H1 (cell line): Measurements from ENCODE around the gene DFFB. TPM values are rescaled to one million over a fixed set of nuclear protein-coding genes. Genes with fewer than 3 reads are reported as not detected.

Experiments used
- BRCA1 ChIP-seq: IDR thresholded peaks from 2 replicates; pipeline ENCODE4 v1.6.1; 2012; ENCODE audit warnings: low read depth, low read length, improper control_type of control experiment
- CHD1 ChIP-seq: IDR thresholded peaks from 2 replicates; pipeline ENCODE4 v1.6.1; 2012; ENCODE audit warnings: low read depth, low read length, improper control_type of control experiment
- GABPA ChIP-seq: IDR thresholded peaks from 2 replicates; pipeline ENCODE4 v1.6.1; 2011; ENCODE audit warnings: mild to moderate bottlenecking, low read length, moderate library complexity, borderline replicate concordance; ENCODE audit not compliant: insufficient read depth
- KDM5A ChIP-seq: fragments of 200-600 bp; IDR thresholded peaks from 2 replicates; pipeline ENCODE4 v1.7.1; 2012; ENCODE audit warnings: mild to moderate bottlenecking, low read length, inconsistent platforms, mixed read lengths
- SIN3A ChIP-seq, 2 experiments: IDR thresholded peaks in 1 of 2; conservative IDR thresholded peaks in 1 of 2; 2 replicates each; pipeline ENCODE4 v1.6.1; 2011 to 2012; ENCODE audit warnings: low read length in 2 of 2, improper control_type of control experiment in 1 of 2, low read depth in 1 of 2, mild to moderate bottlenecking in 1 of 2
- TAF7 ChIP-seq: optimal IDR thresholded peaks from 2 replicates; pipeline ENCODE3; 2011; ENCODE audit warnings: low read depth, mild to moderate bottlenecking, inconsistent platforms, low read length, moderate library complexity, borderline replicate concordance
- polyA plus RNA-seq, 7 experiments: library from polyadenylated mRNA; depleted of rRNA in 3 of 7; stranded (reverse) in 5 of 7; unstranded in 2 of 7; fragments of >200 nt in 5 of 7; fragments of 200-250 nt in 2 of 7; gene quantifications; 1 replicate in 5 of 7; 2 replicates in 1 of 7; 4 replicates in 1 of 7; pipeline versions ENCODE4 v1.2.1 to v1.2.3, GENCODE V29; 2011 to 2013; ENCODE audit warnings: missing spikeins in 2 of 7, mixed read lengths in 2 of 7
- total RNA-seq: library from RNA; stranded (reverse); fragmentation: NEBNext Ultra II Directional; extraction: Animal tissue kit (Norgen Biotek cat#: 25700); gene quantifications from 2 replicates; pipeline ENCODE4 v1.2.1, GENCODE V29; 2021

The DFFB gene
- total and polyA plus RNA-seq, 2 of the 8 experiments (the other 6 are each of a cell fraction or from before 2014, with no cell fraction given): 8.6 to 11.9 TPM

DNA sequence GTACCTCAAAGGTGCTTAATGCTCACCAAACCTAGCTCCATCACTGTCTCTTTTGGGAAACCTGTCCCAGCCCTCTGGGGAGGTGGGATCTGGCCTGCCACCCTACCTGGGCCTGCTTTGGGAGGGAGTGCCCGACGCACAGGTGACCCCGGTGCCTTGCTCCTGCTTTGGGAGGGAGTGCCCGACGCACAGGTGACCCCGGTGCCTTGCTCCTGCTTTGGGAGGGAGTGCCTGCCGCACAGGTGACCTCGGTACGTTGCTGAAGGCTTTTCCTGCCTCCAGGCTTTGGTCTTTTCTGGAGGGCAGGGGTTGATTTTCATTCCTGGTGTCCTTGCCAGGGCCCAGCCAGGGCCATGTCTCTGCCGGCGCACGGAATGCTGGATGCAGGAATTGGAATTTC, 68.0 kb downstream of the DFFB start (continued):
- no peak for TF ChIP-seq TAF7
- TF ChIP-seq SIN3A (conservative IDR thresholded peaks at IDR 0.05 in 1 of 2, IDR thresholded peaks at IDR 0.05 in 1 of 2; ENCODE audit: low read depth in 1 of 2, low read length in 2 of 2): no peak
- no peak for TF ChIP-seq KDM5A
- no peak for TF ChIP-seq GABPA
- TF ChIP-seq CHD1: no peak
- no peak for TF ChIP-seq BRCA1
